Brain microvascular endothelial cell (primary cell): ENCODE results near the gene SYCP1.
"Not testable (repeated sequence)": the region's sequence is repeated elsewhere in the genome, so short reads cannot be mapped to it uniquely, and the experiment has no call there.

Experiments
- DNase-seq: peaks from one replicate; pipeline ENCODE4 v3.0.0-alpha.2; 2020
- H3K27ac ChIP-seq: fragments of 250-450 bp; sonication (Bioruptor Pico); 2 replicates; pipeline ENCODE4 v1.5.1; 2020; ENCODE audit warnings: mild to moderate bottlenecking, moderate library complexity
- H3K27me3 ChIP-seq: fragments of 250-450 bp; sonication (Bioruptor Pico); replicated peaks from 2 replicates; pipeline ENCODE4 v1.5.1; 2020; ENCODE audit warnings: mild to moderate bottlenecking
- H3K36me3 ChIP-seq: fragments of 250-450 bp; sonication (Bioruptor Pico); replicated peaks from 2 replicates; pipeline ENCODE4 v1.5.1; 2020; ENCODE audit warnings: mild to moderate bottlenecking
- H3K4me3 ChIP-seq: 2 replicates; pipeline ENCODE4 v1.5.1; 2011; ENCODE audit warnings: low read depth, mild to moderate bottlenecking, control low read depth, low read length, moderate library complexity
- CTCF ChIP-seq: IDR thresholded peaks from 2 replicates; pipeline ENCODE4 v1.5.1; 2011; ENCODE audit warnings: low read depth, mild to moderate bottlenecking, moderate library complexity, low read length, control low read depth, inconsistent platforms; ENCODE audit errors: missing control alignments
- in situ Hi-C: cut with HindIII; loops from 2 replicates; pipeline ENCODE4 v1.10.0; 2017; ENCODE audit warnings: low sequenced_read_pairs, low pct_ligation_motif_present

Gene SYCP1

GRCh38 chr1:114892194-114892918 is 37.7 kb downstream of the SYCP1 start:
- in situ Hi-C loops = no loop called here
- H3K27ac ChIP-seq = no peak overlapping the region
- H3K36me3 ChIP-seq = no peaks in the 10 kb centered on the region
- H3K4me3 ChIP-seq = no peak overlapping the region
- H3K27me3 ChIP-seq = no peaks in the 10 kb centered on the region
- TF ChIP-seq CTCF = no peak
- no peak for DNase-seq

GRCh38 chr1:114896795-114897194 is 42.1 kb downstream of the SYCP1 start:
- Histone ChIP-seq H3K27ac (no peak overlapping the region), H3K27me3 (no peaks in the 10 kb centered on the region), H3K36me3 (no peaks in the 10 kb centered on the region), H3K4me3 (no peak overlapping the region)
- in situ Hi-C loops = no loop called here
- no peak for DNase-seq
- no peak for TF ChIP-seq CTCF

- no peak for DNase-seq
- TF ChIP-seq CTCF = no peak
- Histone ChIP-seq H3K27ac (no peak overlapping the region), H3K36me3 (no peaks in the 10 kb centered on the region), H3K4me3 (no peak overlapping the region), H3K27me3 (no peaks in the 10 kb centered on the region)
- in situ Hi-C loops = no loop called here
Measured at GRCh38 chr1:114901814-114902213, 47.2 kb downstream of the SYCP1 start.

DNA sequence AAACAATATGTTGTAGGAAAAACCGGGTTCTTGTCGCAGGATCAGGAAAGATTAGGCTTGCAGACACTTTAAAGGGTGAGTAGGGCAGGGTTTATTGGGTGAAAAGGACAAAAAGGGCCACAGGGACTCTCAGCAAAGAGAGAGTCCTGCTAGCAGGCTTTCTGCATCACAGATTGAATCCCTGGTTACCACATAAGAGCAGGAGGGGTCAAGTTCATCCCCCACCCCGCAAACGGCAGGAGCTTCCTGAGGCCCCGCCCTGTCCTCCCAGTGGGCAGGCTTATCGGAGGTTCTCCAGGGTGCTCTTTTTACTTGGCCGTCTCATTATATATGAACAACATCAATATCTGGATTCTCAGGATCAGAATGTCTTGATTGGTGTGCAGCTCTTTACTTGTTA is 47.7 kb downstream of the SYCP1 start:
- in situ Hi-C loops = no loop called here
- Histone ChIP-seq H3K4me3 (no peak overlapping the region), H3K27me3 (no peaks in the 10 kb centered on the region), H3K36me3 (no peaks in the 10 kb centered on the region), H3K27ac (no peak overlapping the region)
- TF ChIP-seq CTCF = no peak
- no peak for DNase-seq

DNA sequence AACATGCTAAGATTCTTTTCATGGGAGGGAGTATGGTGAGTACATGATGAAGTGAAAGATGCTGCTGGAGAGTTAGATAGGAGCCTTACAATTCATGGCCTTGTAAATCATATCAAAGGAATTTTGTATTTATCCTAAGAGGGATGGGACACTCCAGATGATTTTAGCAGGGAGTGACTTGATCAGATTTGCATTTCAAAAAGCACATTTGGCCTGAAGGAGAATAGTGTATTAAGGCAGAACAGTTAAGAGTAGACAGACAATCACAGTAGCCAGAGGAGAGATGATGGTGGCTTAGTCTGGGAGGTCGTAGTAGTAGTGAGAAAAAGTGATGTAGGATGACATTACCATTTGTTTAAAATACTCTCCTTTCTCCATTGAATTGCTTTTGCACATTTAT is 48.8 kb downstream of the SYCP1 start:
- Histone ChIP-seq H3K4me3 (no peak overlapping the region), H3K27ac (no peak overlapping the region), H3K36me3 (no peaks in the 10 kb centered on the region), H3K27me3 (no peaks in the 10 kb centered on the region)
- no peak for TF ChIP-seq CTCF
- in situ Hi-C loops = no loop called here
- no peak for DNase-seq

DNA sequence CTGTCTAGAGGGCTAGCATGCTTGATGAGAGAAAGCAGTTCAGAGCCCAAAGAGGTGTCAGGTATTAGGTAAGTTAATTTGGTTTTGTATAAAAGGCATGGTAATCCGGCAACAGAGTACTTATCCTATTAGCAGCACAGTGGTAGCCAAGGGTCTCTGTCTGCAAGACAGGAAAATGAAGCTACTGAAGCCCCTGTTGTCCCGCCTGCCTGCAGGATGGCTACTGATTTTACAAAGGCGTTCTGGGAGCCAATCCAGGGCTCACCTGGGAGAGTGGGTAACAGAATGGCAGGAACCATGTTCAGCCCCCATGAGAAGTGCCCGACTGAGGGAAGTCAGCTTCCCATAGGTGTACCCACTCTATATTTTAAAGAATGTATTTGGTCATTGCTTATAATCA is 61.1 kb downstream of the SYCP1 start:
- H3K27ac ChIP-seq, in situ Hi-C loops, H3K36me3 ChIP-seq, H3K4me3 ChIP-seq, DNase-seq, H3K27me3 ChIP-seq: not testable (repeated sequence)
